Right atrium auricular region (tissue), 2 donors: ENCODE data around the gene TBC1D2B. TPM values are rescaled to one million over a fixed set of nuclear protein-coding genes. Genes with fewer than 3 reads are reported as not detected.
"Not testable (repeated sequence)": the region's sequence is repeated elsewhere in the genome, so short reads cannot be mapped to it uniquely, and the experiment has no call there.

Experiments used
- DNase-seq: peaks from one replicate; pipeline ENCODE4 v3.0.0-alpha.2; 2019; ENCODE audit warnings: low spot score
- H3K27ac ChIP-seq, 2 donors: fragments of 200-600 bp; sonication (generic); 1 replicate in 1 of 2; 2 replicates in 1 of 2; pipeline ENCODE4 v1.5.1; 2016 to 2019
- H3K27me3 ChIP-seq, 2 donors: fragments of 200-600 bp; sonication (generic); one replicate each; pipeline versions ENCODE4 v1.5.1 to v1.6.0; 2017 to 2019
- H3K36me3 ChIP-seq: fragments of 200-600 bp; sonication (generic); one replicate; pipeline ENCODE4 v1.5.1; 2016
- H3K4me1 ChIP-seq, 2 donors: fragments of 200-600 bp; sonication (generic); one replicate each; pipeline versions ENCODE4 v1.5.1 to v1.6.0; 2017 to 2019
- H3K4me3 ChIP-seq, 2 donors: fragments of 200-600 bp; sonication (generic); 1 replicate in 1 of 2; 2 replicates in 1 of 2; pipeline ENCODE4 v1.5.1; 2017 to 2019; ENCODE audit warnings: mild to moderate bottlenecking in 1 of 2, moderate library complexity in 1 of 2
- H3K9me3 ChIP-seq, 2 donors: fragments of 200-600 bp; sonication (generic); one replicate each; pipeline ENCODE4 v1.5.1; 2019
- total RNA-seq, 2 donors: library from RNA; depleted of rRNA; stranded (reverse); fragments of >200 nt; gene quantifications; one replicate each; pipeline ENCODE4 v1.1.0, GENCODE V29; 2016
- TF ChIP-seq, protein P1 (sequence below), 2 donors: fragments of 200-600 bp; sonication (generic); IDR thresholded peaks; one replicate each; pipeline ENCODE4 v1.5.1; 2019; ENCODE audit warnings: antibody characterized with exemption in 2 of 2

TBC1D2B gene
- total RNA-seq, 2 donors from 2014 or later: 12.5 to 27.7 TPM

DNA sequence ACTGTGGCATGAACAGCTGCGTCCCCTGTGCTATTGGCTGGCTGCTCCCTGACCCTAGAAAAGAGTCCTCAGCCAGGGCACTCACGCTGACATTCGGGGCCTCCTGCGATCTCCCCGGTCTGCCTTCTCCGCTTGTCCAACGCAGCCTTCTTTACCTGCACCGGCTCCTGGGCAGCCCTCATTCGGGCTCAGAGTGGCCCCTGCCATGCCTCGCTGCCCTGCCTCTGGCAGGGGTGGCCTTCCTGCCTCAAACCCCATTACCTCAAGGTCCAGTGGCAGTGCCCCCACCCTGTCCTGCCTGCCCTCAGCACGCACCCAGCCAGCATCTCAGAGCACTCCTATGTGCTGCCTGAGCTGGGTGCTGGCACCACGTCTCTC, 86.5 kb downstream of the TBC1D2B start:
- Histone ChIP-seq H3K4me3 (no peak overlapping the region), H3K27me3 (no peaks in the 10 kb centered on the region), H3K9me3 (no peaks in the 10 kb centered on the region), H3K27ac (peak overlapping the region; percentile 80 to 82), H3K36me3 (no peaks in the 10 kb centered on the region), H3K4me1 (peaks cover 0 to 74% of the 10 kb centered on the region in 2 donors)
- TF ChIP-seq, protein P1, sequence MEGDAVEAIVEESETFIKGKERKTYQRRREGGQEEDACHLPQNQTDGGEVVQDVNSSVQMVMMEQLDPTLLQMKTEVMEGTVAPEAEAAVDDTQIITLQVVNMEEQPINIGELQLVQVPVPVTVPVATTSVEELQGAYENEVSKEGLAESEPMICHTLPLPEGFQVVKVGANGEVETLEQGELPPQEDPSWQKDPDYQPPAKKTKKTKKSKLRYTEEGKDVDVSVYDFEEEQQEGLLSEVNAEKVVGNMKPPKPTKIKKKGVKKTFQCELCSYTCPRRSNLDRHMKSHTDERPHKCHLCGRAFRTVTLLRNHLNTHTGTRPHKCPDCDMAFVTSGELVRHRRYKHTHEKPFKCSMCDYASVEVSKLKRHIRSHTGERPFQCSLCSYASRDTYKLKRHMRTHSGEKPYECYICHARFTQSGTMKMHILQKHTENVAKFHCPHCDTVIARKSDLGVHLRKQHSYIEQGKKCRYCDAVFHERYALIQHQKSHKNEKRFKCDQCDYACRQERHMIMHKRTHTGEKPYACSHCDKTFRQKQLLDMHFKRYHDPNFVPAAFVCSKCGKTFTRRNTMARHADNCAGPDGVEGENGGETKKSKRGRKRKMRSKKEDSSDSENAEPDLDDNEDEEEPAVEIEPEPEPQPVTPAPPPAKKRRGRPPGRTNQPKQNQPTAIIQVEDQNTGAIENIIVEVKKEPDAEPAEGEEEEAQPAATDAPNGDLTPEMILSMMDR (IDR thresholded peaks at IDR 0.05): no peak
- DNase-seq: no peak

DNA sequence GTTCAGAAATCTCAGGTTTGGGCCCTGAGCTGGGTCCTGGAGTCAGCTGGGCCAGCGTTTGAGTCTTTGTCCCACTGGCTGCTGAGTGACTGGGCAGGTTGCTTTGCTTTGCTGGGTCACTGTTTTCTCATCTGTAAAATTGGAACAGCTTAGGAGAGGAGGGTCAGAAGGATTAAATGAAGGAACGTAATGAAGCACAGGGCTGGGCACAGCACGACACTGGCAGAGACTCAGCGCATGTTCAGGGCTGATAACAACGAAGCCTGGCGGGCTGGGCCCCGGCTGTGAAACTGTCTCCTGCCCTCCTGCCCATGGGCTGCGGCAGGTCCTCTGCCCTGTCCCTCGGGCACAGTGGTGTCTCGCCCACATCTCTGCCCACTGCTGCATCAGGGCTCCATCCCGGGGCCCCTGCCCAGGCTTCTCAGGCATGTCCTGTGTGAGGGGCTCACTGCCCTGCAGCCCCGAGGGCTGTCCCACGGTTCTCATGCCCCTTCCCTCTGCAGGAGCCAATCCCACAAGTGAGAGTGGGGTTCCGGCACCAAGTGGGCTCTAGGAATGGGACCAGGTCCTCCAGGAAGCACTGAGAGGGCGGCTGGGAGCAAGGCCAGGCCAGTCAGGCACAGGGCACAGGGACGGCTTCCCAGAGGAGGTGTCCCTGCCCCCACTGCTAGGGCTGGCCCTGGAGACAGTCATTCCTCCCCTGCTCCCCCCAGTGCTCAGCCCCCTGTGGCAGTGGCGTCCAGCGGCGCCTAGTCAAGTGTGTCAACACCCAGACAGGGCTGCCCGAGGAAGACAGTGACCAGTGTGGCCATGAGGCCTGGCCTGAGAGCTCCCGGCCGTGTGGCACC, 88.0 kb downstream of the TBC1D2B start:
- no peak overlapping the region for H3K27ac ChIP-seq
- H3K4me1 ChIP-seq: peaks cover 0 to 64% of the 10 kb centered on the region in 2 donors
- TF ChIP-seq, protein P1 (IDR thresholded peaks at IDR 0.05): no peak
- DNase-seq: no peak
- H3K9me3 ChIP-seq: no peaks in the 10 kb centered on the region
- H3K4me3 ChIP-seq: no peak overlapping the region
- H3K36me3 ChIP-seq: no peaks in the 10 kb centered on the region
- H3K27me3 ChIP-seq: no peaks in the 10 kb centered on the region

DNA sequence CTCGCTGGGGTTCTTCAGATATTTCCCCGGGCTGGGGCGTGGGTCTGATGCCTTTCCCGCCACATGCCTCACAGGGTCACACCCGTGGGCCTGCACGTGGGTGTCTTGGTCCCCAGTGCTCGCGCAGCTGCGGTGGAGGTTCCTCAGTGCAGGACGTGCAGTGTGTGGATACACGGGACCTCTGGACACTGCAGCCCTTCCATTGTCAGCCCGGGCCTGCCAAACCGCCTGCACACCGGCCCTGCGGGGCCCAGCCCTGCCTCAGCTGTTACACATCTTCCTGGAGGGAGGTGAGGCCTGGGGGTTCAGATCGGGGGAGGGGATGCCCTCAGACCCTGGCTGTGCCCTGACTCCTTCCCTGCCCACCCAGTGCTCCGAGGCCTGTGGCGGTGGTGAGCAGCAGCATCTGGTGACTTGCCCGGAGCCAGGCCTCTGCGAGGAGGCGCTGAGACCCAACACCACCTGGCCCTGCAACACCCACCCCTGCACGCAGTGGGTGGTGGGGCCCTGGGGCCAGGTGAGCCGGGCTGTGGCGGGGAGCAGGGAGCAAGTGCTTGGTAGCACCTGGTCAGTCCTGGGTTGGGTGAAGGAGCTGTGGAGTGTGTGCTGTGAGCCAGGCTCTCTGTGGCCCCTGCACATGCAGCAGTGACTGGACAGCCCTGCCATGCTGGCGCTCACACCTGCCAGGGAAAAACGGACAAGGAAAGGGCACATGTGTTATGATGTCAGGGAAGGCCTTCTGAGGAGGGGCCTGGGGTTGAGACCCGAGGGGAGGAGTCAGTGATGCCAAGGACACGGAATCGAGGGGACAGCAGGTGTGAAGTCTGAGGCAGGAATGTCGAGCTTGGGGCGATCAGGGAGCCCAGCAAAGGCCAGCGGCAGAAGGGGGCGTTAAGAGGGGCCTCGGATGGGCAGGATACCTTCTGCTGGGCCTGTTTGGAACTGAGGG, 88.9 kb downstream of the TBC1D2B start:
- H3K4me1 ChIP-seq: peaks cover 0 to 56% of the 10 kb centered on the region in 2 donors
- H3K27ac ChIP-seq: no peak overlapping the region
- DNase-seq: no peak
- no peaks in the 10 kb centered on the region for H3K9me3 ChIP-seq
- TF ChIP-seq, protein P1 (IDR thresholded peaks at IDR 0.05): no peak
- no peaks in the 10 kb centered on the region for H3K27me3 ChIP-seq
- H3K36me3 ChIP-seq: no peaks in the 10 kb centered on the region
- no peak overlapping the region for H3K4me3 ChIP-seq

DNA sequence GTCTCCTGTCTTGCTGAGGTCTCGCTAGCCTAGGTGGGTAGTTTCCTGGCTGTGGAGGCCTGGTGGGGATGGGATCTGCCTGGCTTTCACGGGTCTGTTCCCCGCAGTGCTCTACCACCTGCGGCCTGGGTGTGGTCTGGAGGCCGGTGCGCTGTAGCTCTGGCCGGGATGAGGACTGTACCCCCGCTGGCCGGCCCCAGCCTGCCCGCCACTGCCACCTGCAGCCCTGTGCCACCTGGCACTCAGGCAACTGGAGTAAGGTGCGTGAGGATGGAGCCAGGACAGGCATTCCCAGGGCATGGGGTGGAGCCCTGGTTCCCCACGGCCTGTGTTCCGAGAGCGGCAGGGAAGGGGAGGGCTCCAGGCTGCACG, 89.8 kb downstream of the TBC1D2B start:
- H3K9me3 ChIP-seq, H3K4me3 ChIP-seq, DNase-seq, H3K27ac ChIP-seq, H3K27me3 ChIP-seq, H3K36me3 ChIP-seq: not testable (repeated sequence)
- H3K4me1 ChIP-seq: peaks cover 0 to 47% of the 10 kb centered on the region in 2 donors

DNA sequence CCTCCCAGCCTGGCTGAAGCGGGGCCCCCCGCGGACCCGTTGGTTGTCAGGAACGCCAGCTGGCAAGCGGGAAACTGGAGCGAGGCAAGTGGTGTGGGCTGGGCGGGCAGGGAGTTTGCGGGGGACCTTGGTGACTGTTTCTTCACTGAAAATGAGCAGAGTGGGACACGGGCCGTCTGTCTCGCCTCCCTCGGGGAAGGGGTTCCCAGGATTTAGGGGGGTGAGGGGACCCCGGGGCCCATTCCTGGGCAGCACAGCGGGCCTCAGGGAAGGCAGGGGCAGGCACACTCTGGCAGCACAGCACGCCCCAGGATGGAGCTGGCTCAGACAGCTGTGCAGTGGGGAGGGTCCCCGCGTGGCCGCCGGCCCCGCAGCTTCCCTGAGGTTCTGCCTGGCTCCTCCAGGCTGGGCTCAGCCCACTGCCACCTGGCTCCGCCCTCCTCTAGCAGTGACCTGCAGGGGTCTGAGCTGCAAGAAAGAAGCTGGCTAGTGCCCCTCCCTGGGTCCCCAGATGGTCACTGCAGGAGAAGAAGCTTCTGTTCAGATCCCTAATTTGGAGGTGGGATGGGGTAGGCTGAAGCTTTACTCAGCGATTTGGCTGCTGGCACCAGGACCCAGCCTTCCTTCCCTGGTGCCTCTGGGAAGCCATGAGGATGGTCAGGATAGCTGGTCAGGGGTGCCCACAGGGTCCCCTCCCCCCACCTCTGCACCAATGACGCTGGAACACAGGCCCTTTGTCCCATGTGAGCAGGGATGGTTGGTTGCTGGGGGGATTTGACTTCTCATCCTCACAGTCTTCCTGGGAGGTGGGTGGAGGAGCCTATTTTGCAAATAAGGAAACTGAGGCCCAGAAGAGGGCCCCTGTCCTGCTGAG, 90.4 kb downstream of the TBC1D2B start:
- TF ChIP-seq, protein P1 (IDR thresholded peaks at IDR 0.05): no peak
- Histone ChIP-seq H3K9me3 (no peaks in the 10 kb centered on the region), H3K36me3 (no peaks in the 10 kb centered on the region), H3K27me3 (no peaks in the 10 kb centered on the region), H3K4me1 (peaks cover 0 to 43% of the 10 kb centered on the region in 2 donors), H3K4me3 (no peak overlapping the region), H3K27ac (no peak overlapping the region)
- no peak for DNase-seq
